Germinal center (tissue), 1 donor: Measurements from ENCODE around the gene HDGFL2.

ENCODE experiments used
- DNase-seq: peaks from one replicate; pipeline ENCODE4 v3.0.0; 2012; ENCODE audit warnings: mixed read lengths, low spot score

HDGFL2 gene

DNA sequence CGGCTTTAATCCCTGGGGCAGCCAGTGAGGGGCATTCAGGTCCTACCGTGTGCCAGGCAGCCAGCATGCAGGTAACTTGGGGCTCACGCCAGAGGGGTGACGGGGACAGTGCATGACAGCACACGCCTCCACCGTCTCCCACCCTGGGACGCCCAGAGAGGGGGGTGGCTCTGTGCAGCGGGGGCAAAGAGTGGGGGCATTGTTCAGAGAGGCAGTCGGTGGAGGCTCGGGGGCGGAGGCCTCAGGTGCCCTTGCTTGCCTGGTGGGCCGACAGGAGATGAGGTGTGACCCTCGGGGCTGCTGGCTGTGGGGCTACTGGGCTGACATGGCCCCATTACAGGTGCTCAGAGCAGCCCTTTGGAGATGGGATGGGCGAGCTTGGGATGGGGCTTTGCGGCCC lies 27.8 kb downstream of the HDGFL2 start:
- no peak for DNase-seq

DNA sequence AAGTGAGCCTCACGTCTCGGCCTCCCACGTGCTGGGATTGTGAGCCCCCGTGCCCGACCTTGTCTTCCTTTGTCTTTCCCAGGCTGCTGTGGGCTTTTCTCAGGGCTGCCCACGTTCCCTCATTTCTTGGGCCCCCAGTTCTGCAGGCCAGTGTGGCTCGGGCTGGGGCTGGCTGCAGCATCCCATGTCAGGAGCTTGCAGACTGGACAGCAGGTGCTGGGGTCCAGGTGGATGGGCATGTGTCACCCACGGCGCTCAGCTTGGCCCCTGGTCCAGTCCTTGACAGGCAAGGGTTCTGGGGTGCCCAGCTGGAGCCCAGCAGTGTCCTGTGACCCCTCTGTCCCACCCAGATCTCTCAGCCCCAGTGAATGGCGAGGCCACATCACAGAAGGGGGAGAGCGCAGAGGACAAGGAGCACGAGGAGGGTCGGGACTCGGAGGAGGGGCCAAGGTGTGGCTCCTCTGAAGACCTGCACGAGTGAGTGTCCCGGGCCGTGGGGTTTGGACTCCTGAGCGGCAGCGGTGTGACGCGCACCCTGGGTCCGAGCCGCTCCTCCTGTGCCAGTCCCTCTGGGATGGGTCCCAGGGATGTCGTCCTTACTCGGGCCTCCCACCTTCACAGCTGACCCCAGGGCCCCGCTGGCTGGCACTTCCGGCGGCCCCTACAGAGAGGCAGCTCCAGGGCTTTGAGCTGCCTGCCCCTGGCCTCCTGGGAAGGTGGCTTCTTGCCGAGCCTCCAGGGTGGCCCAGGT lies 28.9 kb downstream of the HDGFL2 start:
- no peak for DNase-seq

DNA sequence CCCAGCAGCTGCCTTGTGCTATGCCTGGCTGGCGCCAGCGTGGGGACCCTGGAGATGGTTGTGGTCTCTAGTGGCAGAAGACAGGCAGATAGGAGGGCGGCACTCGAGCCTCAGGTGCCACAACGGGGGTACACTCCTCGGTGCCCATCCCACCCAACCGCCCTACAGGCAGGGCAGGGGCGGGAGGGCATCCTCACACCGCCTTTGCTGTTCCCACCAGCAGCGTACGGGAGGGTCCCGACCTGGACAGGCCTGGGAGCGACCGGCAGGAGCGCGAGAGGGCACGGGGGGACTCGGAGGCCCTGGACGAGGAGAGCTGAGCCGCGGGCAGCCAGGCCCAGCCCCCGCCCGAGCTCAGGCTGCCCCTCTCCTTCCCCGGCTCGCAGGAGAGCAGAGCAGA lies 29.6 kb downstream of the HDGFL2 start:
- no peak for DNase-seq

DNA sequence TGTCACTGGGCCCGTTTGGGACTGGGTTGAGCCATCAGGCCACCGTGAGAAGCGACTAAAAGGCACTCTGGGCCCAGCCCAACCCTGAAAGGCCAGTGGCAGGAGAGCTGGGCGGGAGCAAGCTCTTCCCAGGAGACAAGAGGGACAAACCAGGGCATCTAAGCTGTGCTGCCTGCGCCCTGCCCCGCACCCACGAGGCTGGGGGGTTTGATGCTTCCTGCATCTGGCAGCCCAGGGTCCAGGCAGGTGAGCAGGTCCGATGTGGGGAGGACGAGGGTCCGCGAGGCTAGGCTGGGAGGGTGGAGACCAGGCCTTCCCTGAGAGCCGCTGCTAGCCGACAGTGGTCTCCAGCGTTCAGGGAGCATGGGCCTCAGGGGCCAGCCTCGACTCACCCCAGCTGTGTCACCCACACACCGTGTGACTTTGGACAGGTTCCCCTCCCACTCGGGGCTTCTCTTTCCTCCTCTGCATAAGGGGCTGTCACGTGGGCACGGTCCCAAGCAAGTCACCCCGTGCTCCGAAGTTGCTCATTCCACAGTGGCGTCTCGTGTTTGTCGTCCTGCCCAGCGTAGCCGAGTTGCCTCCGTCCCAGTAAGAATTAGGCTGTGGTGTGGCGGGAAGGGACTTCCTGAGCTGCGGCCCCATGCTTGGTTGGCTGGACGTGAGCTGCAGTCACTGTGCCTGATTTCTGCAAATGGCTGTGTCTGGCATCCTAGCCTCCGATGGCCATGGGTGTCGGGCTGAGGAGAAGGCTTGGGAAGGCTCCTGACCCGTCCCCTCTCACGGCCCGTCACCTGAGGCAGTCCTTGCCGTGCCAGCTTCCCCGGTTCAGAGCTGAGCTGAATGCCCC lies 30.4 kb downstream of the HDGFL2 start:
- no peak for DNase-seq

DNA sequence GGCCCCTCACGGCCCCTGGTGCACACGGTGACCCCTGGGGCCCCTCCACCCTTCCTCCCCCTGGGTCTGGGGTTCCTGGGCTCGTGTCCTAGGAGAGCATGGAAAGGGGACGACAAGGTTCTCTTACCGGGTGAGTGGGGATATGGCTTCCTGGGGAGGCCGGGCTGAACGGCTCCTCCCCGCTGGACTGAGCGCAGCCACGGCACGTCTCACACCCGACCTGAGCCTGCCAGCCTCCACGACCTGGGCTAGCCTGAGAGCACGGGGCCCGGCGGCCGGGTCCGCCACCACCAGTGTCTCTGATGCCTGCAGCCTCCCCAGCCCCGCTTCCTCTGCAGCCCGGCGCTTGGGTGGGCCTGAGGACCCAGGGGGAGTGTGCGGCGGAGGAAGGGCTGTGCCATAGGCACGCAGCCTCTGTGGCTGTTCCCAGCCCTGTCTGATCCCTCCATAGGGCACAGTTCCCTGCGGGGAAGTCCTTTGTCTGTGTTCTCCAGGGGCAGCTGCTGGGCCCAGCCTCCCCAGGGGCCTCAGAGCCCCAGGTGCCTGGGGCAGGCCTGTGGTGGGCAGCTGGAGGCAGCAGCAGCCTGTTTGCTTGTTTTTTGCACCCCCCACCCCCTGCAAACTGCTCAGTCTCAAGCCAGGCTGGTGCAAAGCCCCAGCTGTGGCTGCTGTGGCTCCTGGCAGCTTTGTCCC lies 31.2 kb downstream of the HDGFL2 start:
- no peak for DNase-seq

DNA sequence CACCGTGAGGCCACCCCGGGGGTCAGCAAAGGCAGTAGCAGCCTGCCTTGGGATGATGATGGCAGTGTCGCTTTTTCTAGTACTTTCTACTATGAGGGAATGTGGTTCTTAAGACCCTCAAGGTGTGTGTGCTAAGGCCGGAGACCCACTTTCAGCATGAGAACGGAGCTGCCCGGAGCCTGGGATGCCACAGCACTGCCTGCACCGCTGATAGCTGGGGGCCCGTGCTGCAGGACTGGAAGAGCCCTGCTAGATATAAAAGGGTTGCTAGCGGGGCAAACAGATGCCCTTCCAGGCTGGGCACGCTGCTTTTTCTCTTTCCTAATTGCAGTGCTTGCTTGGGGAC lies 31.7 kb downstream of the HDGFL2 start:
- no peak for DNase-seq

GRCh38 chr19:4504297-4504701 lies 32.2 kb downstream of the HDGFL2 start:
- no peak for DNase-seq

- no peak for DNase-seq
These were observed 32.9 kb downstream of the HDGFL2 start for GRCh38 chr19:4504891-4505569.

- no peak for DNase-seq
These were observed 33.7 kb downstream of the HDGFL2 start for GRCh38 chr19:4505570-4506448.

DNA sequence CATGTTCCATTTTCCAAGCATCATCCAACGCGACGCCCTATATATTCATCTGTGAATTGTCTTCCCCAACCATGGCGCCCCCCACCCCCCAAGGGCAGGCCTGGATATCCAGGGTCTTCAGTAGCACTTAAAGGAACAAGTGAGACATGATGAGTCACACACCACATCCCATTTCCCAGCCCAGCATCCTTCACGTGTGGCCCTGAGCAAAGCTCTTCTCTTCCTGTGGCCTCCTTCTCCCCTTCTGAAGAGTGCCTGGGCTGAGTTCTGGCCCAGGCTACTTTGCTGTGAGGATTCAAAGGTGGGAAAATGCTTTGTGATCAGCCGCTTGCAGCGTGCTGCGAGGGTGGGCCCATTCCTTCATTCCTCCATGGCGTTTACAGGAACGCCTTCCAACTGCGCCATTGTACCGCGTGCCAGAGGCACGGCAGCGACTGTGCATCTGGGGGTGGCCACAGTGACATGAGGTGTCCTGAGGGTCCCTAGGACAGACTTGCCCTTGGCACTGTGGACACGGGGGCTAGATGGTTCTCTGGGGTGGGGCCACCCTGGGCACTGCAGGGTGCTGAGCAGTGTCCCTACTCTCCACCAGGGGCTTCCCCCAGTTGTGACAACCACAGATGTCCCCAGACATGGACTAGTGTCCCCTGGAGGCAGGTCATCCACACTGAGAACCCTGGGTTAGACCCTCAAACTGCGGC lies 34.5 kb downstream of the HDGFL2 start:
- no peak for DNase-seq

- no peak for DNase-seq
These were observed 35.0 kb downstream of the HDGFL2 start for GRCh38 chr19:4507150-4507452.

DNA sequence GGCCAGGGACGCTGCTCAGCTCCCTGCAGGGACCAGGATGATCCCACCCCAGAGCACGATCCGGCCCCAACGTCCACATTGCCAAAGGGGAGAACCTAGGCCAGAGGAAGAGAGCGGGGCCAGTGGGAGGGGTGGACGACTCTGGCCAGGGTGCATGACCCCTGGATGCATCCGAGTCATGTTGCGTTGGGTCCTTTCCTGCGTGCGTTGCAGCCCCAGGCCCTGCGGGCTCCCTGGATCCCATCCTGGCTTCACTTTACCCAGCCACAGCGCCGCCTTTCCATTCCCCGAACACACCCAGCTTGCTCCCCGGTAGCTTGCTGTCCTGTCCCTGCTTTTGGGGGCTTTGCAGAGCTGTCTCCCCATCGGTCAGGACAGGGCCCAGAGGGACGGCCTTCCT lies 35.7 kb downstream of the HDGFL2 start:
- no peak for DNase-seq

GRCh38 chr19:4508698-4509097 lies 36.6 kb downstream of the HDGFL2 start:
- DNase-seq: no peak

DNA sequence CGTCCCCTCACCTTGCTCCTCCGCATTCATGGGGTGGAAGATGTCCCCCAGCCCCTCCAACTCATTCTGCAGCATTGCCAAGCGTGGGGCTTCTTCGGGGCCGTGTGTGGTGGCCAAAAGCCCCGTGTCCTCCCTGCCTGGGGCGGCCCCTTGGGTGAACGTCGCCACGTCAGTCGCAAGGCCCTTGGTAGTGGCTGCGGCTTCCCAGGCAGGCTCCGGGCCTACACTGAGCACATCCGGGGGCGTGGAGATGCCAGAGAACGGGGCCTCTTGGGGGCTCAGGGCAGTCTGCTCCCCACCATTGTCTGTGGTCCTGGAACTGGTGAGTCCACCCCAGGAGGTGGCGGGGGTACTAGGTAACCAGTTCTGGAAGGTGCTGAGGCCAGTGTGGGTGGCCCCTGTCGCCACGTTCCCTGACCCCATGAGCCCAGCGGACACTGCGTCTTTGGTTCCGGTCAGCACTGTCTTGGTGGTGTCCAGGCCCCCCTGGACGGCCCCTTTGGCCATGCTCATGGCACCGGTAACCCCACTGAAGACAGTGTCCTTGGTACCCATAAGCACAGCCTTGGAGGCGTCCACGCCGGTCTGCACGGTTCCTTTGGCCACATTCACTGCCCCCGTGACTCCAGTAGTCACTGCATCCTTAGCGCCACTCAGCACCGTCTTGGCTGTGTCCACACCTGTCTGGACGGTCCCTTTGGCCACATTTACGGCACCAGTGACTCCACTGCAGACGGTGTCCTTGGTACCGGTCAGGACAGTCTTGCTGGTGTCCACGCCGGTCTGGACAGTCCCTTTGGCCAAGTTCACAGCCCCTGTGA lies 38.5 kb downstream of the HDGFL2 start:
- no peak for DNase-seq

DNA sequence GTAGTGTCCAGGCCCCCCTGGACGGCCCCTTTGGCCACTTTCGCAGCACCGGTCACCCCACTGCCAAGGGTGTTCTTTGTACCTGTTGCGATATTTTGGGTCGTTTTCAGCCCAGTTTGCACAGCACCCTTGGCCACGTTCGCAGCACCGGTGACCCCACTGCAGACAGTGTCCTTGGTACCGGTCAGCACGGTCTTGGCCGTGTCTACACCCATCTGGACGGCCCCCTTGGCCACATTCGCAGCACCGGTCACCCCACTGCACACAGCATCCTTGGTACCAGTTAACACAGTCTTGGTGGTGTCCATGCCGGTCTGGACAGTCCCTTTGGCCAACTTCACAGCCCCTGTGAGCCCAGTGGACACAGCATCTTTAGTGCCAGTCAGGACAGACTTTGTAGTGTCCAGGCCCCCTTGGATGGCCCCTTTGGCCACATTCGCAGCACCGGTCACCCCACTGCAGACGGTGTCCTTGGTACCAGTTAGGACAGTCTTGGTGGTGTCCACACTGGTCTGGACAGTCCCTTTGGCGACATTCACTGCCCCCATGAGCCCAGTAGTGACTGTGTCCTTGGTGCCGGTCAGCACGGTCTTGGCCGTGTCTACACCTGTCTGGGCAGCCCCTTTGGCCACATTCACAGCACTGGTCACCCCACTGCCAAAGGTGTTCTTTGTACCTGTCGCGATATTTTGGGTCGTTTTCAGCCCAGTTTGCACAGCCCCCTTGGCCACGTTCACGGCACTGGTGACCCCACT lies 39.4 kb downstream of the HDGFL2 start:
- no peak for DNase-seq

DNA sequence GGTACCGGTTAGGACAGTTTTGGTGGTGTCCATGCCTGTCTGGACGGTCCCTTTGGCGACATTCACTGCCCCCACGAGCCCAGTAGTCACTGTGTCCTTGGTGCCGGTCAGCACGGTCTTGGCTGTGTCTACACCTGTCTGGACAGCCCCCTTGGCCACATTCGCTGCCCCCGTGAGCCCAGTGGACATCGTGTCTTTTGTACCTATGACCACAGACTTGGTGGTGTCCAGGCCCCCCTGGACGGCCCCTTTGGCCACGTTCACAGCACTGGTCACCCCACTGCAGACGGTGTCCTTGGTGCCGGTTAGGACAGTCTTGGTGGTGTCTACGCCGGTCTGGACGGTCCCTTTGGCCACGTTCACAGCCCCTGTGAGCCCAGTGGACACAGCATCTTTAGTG lies 40.0 kb downstream of the HDGFL2 start:
- no peak for DNase-seq

DNA sequence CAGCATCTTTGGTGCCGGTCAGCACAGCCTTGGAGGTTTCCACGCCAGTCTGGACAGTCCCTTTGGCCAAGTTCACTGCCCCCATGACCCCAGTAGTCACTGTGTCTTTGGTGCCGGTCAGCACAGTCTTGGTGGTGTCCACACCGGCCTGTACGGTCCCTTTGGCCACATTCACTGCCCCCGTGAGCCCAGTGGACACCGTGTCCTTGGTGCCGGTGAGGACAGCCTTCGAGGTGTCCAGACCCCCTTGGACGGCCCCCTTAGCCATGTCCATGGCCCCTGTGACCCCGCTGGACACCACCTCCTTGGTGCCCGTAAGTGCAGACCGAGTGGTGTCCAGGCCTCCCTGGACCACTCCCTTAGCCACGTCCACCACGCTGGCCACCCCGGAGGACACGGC lies 41.2 kb downstream of the HDGFL2 start:
- no peak for DNase-seq

GRCh38 chr19:4515732-4516131 lies 43.6 kb downstream of the HDGFL2 start:
- DNase-seq: no peak

- DNase-seq: no peak
These were observed 44.3 kb downstream of the HDGFL2 start for GRCh38 chr19:4516199-4516938.
